ENCODE results near the gene ESRP2.

The ESRP2 gene

GRCh38 chr16:68190081-68190480, 45.8 kb downstream of the ESRP2 start:
- no peak overlapping the region for H3K27ac ChIP-seq
- no peak for TF ChIP-seq CTCF (conservative IDR thresholded peaks at IDR 0.05)
- TF ChIP-seq ZFX (IDR thresholded peaks at IDR 0.05) = no peak

- no peak for TF ChIP-seq ZFX (IDR thresholded peaks at IDR 0.05)
- no peak for TF ChIP-seq CTCF (conservative IDR thresholded peaks at IDR 0.05)
- no peak overlapping the region for H3K27ac ChIP-seq
These were observed 47.8 kb downstream of the ESRP2 start for GRCh38 chr16:68188170-68188569.

GRCh38 chr16:68187505-68187904, 48.4 kb downstream of the ESRP2 start:
- no peak for TF ChIP-seq CTCF (conservative IDR thresholded peaks at IDR 0.05)
- no peak overlapping the region for H3K27ac ChIP-seq

- no peak overlapping the region for H3K27ac ChIP-seq
- no peak for TF ChIP-seq CTCF (conservative IDR thresholded peaks at IDR 0.05)
- no peak for TF ChIP-seq ZFX (IDR thresholded peaks at IDR 0.05)
These were observed 49.0 kb downstream of the ESRP2 start for GRCh38 chr16:68186877-68187276.

GRCh38 chr16:68183046-68183445, 52.9 kb downstream of the ESRP2 start:
- no peak overlapping the region for H3K27ac ChIP-seq
- no peak for TF ChIP-seq CTCF (conservative IDR thresholded peaks at IDR 0.05)
- no peak for TF ChIP-seq ZFX (IDR thresholded peaks at IDR 0.05)

- no peak for TF ChIP-seq ZFX (IDR thresholded peaks at IDR 0.05)
- no peak for TF ChIP-seq CTCF (conservative IDR thresholded peaks at IDR 0.05)
- no peak overlapping the region for H3K27ac ChIP-seq
These were observed 56.1 kb downstream of the ESRP2 start for GRCh38 chr16:68179855-68180254.

- H3K27ac ChIP-seq = no peak overlapping the region
- TF ChIP-seq ZFX (IDR thresholded peaks at IDR 0.05) = no peak
- TF ChIP-seq CTCF (conservative IDR thresholded peaks at IDR 0.05) = no peak
These were observed 56.6 kb downstream of the ESRP2 start for GRCh38 chr16:68179196-68179795.
